NCI-H510A (cell line): ENCODE data around the gene RPGRIP1L.
A peak's percentile ranks its signal among the peaks of the same experiment; 100 is the strongest.

ENCODE experiments used
- DNase-seq: peaks from one replicate; lab custom pipeline; 2025; lab: John Stamatoyannopoulos, UW

The RPGRIP1L gene

DNA sequence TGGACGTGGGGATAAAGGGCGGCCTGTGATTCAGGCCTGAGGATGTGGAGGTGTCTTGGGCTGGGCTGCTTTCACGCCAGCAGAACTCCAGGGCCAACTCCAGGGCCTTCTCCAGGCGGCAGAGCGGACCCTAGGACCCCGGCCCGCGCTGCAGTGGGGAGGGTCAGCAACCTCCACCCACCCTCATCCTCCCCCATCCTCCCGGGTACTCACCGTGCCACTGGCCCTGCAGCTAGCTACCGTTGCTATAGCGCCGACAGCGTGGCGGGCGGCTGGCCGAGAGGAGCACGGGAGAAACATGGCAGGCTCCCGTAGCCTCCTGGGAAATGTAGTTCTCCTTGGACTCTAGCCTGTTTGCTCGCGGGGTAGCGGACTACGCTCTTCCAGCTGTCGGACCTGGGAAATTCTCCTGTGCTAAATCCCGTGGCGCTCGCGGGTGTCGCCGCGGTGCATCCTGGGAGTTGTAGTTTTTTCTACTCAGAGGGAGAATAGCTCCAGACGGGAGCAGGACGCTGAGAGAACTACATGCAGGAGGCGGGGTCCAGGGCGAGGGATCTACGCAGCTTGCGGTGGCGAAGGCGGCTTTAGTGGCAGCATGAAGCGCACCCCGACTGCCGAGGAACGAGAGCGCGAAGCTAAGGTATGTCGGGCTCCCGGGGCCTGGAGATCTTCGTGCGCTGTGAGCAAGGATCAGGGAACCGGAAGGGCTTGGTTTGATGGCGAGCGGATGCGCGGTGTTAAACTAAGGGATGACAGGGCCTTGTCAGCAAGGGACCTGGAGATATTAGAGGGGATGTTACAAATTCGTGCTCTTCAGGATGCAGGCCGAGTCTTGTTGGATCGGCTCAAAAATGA lies at the start of gene RPGRIP1L, which contains the start of gene FTO:
Gene RPGRIP1L (minus strand): TSS at position 270 of the 855 bp plus-strand sequence. CDS start 3,136 bp downstream, outside the sequence.
Gene FTO (plus strand): TSS at position 567 of the 855 bp plus-strand sequence.
- DNase-seq = peak; percentile 93

GRCh38 chr16:53753431-53753830 lies 49.8 kb upstream of the RPGRIP1L start:
- DNase-seq = no peak

DNA sequence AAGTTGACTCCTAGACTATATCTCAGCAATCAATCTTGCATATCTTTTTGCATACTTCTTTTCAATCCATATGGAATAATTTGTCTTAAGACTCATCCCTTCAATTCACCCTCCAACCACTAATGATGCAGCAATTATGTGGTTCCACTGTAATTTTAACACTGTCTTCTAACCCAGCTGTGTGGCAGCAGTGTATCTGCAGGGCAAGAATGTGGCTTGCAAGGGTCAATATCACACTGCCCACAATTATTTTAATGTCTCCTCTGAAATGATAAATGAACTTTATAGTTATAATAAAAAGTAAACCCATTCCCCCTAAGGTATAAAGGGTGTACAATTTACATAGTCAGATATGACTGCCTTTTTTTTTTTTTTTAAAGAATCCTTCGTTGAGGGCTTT lies 48.9 kb upstream of the RPGRIP1L start:
- DNase-seq = no peak

DNA sequence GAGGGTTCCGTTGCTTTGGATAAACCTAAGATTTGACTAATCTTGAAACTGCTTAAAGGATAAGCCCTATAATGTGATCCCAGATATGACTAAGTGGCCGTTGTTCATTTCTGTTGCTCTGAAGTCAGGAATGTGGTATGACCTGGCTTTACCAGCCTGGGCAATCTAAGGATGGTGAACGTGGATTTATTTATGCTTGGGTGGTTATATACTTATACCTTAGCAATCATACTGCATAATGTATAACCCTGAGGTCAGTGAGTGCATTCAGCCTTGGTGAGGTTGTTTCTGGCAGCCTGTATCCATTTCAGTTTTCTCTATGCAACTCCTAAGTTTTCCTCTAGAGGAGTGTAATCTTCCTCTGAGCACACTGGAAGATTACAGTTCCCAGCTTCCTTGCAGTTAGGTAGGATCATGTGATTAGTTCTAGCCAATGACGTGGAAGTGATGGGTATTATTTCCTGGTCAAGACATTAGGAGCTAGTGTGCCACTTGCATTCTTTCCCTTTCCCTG lies 42.2 kb upstream of the RPGRIP1L start:
- DNase-seq = no peak

- no peak for DNase-seq
Measured at GRCh38 chr16:53745086-53745485, 41.4 kb upstream of the RPGRIP1L start.

GRCh38 chr16:53744449-53744848 lies 40.8 kb upstream of the RPGRIP1L start:
- DNase-seq = no peak

GRCh38 chr16:53743149-53743566 lies 39.5 kb upstream of the RPGRIP1L start:
- no peak for DNase-seq

GRCh38 chr16:53741546-53741945 lies 37.9 kb upstream of the RPGRIP1L start:
- no peak for DNase-seq

- no peak for DNase-seq
Measured at GRCh38 chr16:53740933-53741531, 37.4 kb upstream of the RPGRIP1L start.

- DNase-seq = no peak
Measured at GRCh38 chr16:53740476-53740875, 36.8 kb upstream of the RPGRIP1L start.

DNA sequence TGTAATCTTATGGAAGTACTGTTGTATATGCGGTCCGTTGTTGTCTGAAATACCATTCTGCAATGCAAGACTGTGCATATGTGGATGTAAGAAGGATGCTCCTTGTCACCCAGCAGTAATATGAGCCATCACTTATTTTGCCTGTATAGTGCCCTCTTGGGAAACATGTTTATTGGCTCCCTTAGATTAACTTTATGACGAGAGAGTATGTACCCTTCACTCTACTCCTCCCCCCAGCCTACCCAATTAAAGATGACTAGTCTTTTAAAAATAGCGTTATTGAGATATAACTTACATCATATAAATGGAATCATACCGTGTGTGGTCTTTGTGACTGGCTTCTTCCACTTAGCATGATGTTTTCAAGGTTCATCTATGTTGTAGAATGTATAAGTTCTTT lies 33.9 kb upstream of the RPGRIP1L start:
- no peak for DNase-seq

GRCh38 chr16:53736297-53736696 lies 32.6 kb upstream of the RPGRIP1L start:
- no peak for DNase-seq

- DNase-seq = no peak
Measured at GRCh38 chr16:53734908-53735307, 31.2 kb upstream of the RPGRIP1L start.

- DNase-seq = no peak
Measured at GRCh38 chr16:53732296-53732929, 28.8 kb upstream of the RPGRIP1L start.

- no peak for DNase-seq
Measured at GRCh38 chr16:53730693-53731092, 27.0 kb upstream of the RPGRIP1L start.

- no peak for DNase-seq
Measured at GRCh38 chr16:53726625-53727024, 23.0 kb upstream of the RPGRIP1L start.

- no peak for DNase-seq
Measured at GRCh38 chr16:53721017-53721416, 17.4 kb upstream of the RPGRIP1L start.

- DNase-seq = no peak
Measured at GRCh38 chr16:53717577-53717976, 13.9 kb upstream of the RPGRIP1L start.

DNA sequence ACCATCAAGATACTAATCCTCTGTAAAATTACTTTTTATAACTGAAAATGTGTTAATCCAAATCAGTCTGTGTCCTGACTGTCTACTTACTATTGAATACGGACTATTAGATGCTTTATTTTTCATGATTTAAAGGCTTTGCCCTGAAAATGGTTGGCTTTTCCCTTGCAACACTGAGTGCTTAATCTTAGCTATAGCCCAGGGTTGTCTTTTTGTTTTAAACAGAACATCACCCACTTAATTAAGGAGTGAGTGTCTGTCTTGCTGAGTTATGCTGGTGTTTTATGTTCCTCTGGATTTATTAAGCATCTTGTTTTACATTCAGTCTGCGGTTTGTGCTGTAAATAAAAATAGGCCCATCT lies 11.3 kb upstream of the RPGRIP1L start:
- DNase-seq = no peak

DNA sequence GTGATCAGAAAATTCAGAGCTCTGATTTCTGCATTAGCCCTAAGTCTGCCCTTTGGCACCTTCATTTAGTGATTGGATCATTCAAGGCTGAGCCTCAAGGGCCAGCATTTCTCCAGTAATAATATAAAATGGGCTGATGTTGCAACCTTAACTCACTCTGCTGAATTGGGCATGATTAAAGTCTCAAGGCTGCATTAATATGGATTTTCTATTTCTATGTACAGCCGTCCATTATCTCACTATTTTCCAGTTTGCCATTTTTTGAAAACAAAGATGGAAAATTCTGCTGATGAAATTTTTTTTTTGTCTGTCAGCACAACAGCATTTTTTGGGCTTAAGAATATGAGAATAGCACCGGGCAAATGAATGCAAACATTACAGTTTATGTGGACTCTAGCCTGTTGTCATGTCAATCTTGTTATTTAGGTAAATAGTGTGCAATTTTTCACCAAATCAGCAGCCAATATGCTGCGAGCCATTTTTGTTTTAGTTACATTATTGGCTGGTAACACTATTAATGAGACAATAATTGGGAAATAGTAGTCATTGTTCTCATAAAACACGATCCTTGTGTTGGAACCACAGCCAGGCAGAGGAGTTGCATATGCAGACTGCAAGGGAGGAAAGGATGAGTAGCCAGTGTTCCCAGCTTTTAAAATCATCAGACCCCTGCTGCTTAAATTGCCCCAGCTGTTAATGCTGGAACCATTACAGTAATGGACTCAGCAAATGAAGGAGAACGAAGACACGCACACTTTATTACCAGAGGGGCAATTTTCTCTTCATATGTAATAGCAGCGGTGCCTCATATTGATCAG lies 10.8 kb upstream of the RPGRIP1L start:
- DNase-seq = no peak

GRCh38 chr16:53713403-53714204 lies 9.9 kb upstream of the RPGRIP1L start:
- DNase-seq = no peak
